Choroid plexus epithelial cell (primary cell): Measurements from ENCODE around the gene OR56A5.
"Not testable (repeated sequence)": the region's sequence is repeated elsewhere in the genome, so short reads cannot be mapped to it uniquely, and the experiment has no call there.

Experiments
- DNase-seq: peaks from one replicate; pipeline ENCODE4 v3.0.0-alpha.2; 2010; ENCODE audit warnings: low read depth
- H3K4me3 ChIP-seq: 2 replicates; pipeline ENCODE4 v1.5.1; 2011; ENCODE audit warnings: low read depth, mild to moderate bottlenecking, control low read depth, low read length, moderate library complexity
- TF ChIP-seq, protein P1 (sequence below): conservative IDR thresholded peaks from 2 replicates; pipeline ENCODE4 v1.5.1; 2011; ENCODE audit warnings: low read depth, mild to moderate bottlenecking, control low read depth, inconsistent platforms, low read length, moderate library complexity

The OR56A5 gene

DNA sequence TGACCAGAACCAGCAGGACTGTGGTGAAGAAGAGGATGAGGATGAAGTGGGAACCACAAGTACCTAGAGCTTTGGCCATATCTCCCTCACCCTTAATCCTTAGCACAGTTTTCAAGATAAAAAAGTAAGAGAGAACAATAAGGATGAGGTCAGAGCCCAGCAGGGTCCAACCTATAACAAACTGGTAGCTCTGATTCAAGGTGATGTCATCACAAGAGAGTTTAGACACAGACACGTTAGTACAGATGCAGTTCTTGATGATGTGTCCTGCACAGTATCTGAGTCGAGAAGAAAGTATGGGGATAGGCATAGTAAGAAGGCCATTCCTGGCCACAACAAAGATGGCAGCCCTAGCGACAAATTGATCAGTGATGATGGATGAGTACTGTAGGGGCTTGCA lies 586 bp downstream of the OR56A5 start:
- DNase-seq: no peak
- TF ChIP-seq, protein P1, sequence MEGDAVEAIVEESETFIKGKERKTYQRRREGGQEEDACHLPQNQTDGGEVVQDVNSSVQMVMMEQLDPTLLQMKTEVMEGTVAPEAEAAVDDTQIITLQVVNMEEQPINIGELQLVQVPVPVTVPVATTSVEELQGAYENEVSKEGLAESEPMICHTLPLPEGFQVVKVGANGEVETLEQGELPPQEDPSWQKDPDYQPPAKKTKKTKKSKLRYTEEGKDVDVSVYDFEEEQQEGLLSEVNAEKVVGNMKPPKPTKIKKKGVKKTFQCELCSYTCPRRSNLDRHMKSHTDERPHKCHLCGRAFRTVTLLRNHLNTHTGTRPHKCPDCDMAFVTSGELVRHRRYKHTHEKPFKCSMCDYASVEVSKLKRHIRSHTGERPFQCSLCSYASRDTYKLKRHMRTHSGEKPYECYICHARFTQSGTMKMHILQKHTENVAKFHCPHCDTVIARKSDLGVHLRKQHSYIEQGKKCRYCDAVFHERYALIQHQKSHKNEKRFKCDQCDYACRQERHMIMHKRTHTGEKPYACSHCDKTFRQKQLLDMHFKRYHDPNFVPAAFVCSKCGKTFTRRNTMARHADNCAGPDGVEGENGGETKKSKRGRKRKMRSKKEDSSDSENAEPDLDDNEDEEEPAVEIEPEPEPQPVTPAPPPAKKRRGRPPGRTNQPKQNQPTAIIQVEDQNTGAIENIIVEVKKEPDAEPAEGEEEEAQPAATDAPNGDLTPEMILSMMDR: no peak
- H3K4me3 ChIP-seq: no peak overlapping the region

DNA sequence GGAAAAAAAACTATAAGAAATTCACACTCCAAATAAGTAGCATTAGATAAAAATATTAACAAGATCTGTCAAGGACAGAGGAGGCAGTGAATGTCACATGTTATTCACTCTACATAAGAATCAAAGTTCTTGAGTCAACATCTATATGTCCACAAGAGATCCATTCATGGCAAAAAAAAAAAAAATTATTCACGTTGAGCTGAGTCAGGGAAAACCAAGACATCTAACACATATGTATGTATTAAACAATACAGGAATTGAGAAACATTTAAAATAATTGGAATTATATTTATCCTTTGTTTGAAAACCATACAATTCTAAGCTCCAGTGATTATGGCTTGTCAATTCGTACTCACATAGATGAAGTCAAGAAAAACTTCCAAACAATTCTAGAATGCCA lies 1.3 kb downstream of the OR56A5 start:
- no peak overlapping the region for H3K4me3 ChIP-seq
- TF ChIP-seq, protein P1: no peak
- DNase-seq: no peak

DNA sequence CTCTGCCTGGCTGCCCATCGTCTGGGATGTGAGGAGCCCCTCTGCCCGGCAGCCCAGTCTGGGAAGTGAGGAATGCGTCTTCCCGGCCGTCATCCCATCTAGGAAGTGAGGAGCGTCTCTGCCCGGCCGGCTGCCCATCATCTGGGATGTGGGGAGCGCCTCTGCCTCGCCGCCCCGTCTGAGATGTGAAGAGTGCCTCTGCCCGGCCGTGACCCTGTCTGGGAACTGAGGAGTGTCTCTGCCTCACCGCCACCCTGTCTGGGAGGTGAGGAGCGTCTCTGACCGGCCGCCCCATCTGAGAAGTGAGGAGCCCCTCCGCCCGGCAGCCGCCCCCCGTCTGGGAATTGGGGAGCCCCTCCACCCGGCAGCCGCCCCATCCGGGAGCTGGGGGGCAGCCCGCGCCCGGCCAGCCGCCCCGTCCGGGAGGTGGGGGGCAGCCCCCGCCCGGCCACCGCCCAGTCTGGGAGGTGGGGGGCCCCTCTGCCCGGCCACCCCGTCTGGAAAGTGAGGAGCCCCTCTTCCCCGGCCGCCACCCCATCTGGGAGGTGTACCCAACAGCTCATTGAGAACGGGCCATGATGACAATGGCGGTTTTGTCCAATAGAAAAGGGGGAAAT lies 7.5 kb downstream of the OR56A5 start:
- DNase-seq, H3K4me3 ChIP-seq: not testable (repeated sequence)

DNA sequence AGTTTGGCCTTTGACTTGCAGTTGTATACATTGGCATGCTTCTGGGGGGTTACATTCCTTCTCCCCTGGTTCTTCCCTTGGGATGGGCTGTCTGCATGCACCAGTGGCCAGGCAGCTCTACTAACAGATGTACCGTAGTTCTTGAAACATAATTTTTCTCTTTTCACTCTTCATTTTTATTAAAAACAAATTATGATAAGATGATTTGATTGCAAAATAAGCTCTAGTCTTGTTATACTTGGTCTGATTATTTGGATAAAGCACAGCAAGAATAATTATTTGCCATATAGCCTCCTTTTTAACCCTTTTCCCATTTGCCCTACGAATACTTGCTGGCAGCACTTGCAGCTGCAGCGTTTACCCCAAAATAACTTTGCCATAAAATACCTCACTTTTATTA lies 12.7 kb downstream of the OR56A5 start:
- H3K4me3 ChIP-seq: no peak overlapping the region
- TF ChIP-seq, protein P1: no peak
- DNase-seq: no peak

DNA sequence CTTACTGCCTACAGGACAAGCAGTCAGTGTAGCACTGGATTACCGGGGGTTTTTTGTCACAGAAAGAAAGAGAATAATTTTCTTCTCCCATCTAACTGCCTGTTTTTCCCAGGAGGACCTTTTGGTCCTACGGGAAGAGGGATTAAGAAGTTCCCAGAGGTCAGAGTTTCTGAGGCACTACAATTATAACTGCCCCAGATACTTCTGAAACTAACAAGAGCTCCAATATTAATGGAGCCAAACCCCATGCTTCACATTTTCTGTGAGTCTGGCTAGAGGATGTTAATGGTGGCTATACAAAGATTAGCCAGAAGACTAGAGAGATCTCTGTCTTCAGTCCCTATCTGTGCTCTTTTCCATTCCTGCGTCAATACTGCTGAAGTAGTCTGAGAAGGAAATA lies 26.3 kb downstream of the OR56A5 start, which contains the start of gene OR56A3:
Gene OR56A3, plus strand, starts transcription at position 301 of the 400 bp plus-strand sequence. CDS start 5,096 bp downstream, outside the sequence.
- TF ChIP-seq, protein P1: no peak
- H3K4me3 ChIP-seq: no peak within 1 kb of the TSS
- no peak for DNase-seq

DNA sequence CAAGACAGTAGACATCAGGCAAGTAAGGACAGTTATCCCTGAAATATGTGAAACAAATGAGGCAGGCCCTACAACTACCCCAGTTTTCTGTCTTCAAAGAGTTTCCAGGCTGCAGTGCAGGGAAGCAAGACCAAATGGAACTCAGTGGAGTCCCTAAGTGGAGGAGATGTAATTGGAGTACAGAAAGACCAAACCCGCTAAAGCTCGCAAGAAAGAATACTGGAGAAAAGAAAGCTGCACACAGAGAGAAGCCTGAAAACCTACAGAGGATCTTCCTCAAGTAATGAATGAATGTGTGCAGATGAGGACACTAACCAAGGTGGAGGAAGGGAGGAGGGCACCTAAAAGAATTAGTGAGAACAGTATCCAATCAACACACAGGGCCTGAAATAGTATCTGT lies 27.5 kb downstream of the OR56A5 start:
- TF ChIP-seq, protein P1: no peak

DNA sequence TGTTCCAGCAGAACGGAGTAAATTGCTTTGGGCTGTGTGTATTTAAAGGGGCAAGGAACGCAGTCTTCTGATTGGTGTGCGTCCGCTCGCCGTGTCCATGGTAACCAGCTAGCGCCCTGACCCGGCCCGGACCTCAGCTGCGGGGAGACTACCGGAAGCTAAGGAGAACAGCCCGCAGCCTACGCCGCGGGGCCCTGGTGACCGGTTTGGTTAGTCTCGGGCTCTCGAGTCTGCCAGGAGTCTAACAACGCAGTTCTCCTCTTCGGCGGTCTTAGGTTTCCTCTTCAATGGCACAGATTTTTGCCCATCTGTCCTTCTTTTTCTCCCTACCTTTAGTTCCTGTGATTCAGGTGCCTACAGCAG lies 29.7 kb downstream of the OR56A5 start:
- H3K4me3 ChIP-seq: no peak overlapping the region
- TF ChIP-seq, protein P1: no peak

More for the DNA sequence above, 27.5 kb downstream of the OR56A5 start:
- H3K4me3 ChIP-seq: no peak overlapping the region
- DNase-seq: no peak

More for the DNA sequence above, 29.7 kb downstream of the OR56A5 start:
- DNase-seq: no peak
